NB4 (cell line): Measurements from ENCODE around the gene ZBTB20.

Source experiments
- POLR2A ChIP-seq: IDR thresholded peaks from 2 replicates; pipeline ENCODE4 v1.6.1; 2011; ENCODE audit warnings: mild to moderate bottlenecking; ENCODE audit not compliant: insufficient read length; ENCODE audit errors: extremely low read depth
- TF ChIP-seq, protein P1 (sequence below): IDR thresholded peaks from one replicate; pipeline ENCODE4 v1.5.1; 2012; ENCODE audit warnings: low read depth, low read length

GRCh38 chr3:114299941-114300624 lies 847.0 kb downstream of the ZBTB20 start:
- no peak for TF ChIP-seq POLR2A
- TF ChIP-seq, protein P1, sequence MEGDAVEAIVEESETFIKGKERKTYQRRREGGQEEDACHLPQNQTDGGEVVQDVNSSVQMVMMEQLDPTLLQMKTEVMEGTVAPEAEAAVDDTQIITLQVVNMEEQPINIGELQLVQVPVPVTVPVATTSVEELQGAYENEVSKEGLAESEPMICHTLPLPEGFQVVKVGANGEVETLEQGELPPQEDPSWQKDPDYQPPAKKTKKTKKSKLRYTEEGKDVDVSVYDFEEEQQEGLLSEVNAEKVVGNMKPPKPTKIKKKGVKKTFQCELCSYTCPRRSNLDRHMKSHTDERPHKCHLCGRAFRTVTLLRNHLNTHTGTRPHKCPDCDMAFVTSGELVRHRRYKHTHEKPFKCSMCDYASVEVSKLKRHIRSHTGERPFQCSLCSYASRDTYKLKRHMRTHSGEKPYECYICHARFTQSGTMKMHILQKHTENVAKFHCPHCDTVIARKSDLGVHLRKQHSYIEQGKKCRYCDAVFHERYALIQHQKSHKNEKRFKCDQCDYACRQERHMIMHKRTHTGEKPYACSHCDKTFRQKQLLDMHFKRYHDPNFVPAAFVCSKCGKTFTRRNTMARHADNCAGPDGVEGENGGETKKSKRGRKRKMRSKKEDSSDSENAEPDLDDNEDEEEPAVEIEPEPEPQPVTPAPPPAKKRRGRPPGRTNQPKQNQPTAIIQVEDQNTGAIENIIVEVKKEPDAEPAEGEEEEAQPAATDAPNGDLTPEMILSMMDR, result no peak
